Central memory CD8-positive, alpha-beta T cell (primary cell): ENCODE measurements around the gene WDR31.
A peak's percentile ranks its signal among the peaks of the same experiment; 100 is the strongest.
"Not testable (repeated sequence)": the region's sequence is repeated elsewhere in the genome, so short reads cannot be mapped to it uniquely, and the experiment has no call there.

Source experiments
- ATAC-seq: fragments of 150-1000 bp; cut with Tn5 transposase; replicated peaks from 2 replicates; pipeline ENCODE4 v1.10.0; 2022; ENCODE audit warnings: mild to moderate bottlenecking, moderate FRiP score, moderate number of reproducible peaks; ENCODE audit not compliant: poor library complexity, severe bottlenecking; ENCODE audit errors: extremely low read depth
- DNase-seq, 2 donors: peaks; one replicate each; pipeline ENCODE4 v3.0.0; 2021; ENCODE audit warnings: low spot score in 2 of 2
- H3K27ac Mint-ChIP-seq: one replicate; pipeline ENCODE4 v1.8.0; 2022; ENCODE audit warnings: low read depth, mild to moderate bottlenecking, moderate library complexity, mixed read lengths
- H3K27me3 Mint-ChIP-seq: one replicate; pipeline ENCODE4 v1.8.0; 2022; ENCODE audit warnings: mixed read lengths
- H3K36me3 Mint-ChIP-seq: one replicate; pipeline ENCODE4 v1.8.0; 2022; ENCODE audit warnings: mild to moderate bottlenecking, moderate library complexity, mixed read lengths; ENCODE audit not compliant: insufficient read depth
- H3K4me1 Mint-ChIP-seq: one replicate; pipeline ENCODE4 v1.8.0; 2022; ENCODE audit warnings: mixed read lengths
- H3K4me3 Mint-ChIP-seq: one replicate; pipeline ENCODE4 v1.8.0; 2022; ENCODE audit warnings: mild to moderate bottlenecking, moderate library complexity, mixed read lengths
- H3K9me3 Mint-ChIP-seq: one replicate; pipeline ENCODE4 v1.8.0; 2022; ENCODE audit warnings: mixed read lengths

The WDR31 gene

DNA sequence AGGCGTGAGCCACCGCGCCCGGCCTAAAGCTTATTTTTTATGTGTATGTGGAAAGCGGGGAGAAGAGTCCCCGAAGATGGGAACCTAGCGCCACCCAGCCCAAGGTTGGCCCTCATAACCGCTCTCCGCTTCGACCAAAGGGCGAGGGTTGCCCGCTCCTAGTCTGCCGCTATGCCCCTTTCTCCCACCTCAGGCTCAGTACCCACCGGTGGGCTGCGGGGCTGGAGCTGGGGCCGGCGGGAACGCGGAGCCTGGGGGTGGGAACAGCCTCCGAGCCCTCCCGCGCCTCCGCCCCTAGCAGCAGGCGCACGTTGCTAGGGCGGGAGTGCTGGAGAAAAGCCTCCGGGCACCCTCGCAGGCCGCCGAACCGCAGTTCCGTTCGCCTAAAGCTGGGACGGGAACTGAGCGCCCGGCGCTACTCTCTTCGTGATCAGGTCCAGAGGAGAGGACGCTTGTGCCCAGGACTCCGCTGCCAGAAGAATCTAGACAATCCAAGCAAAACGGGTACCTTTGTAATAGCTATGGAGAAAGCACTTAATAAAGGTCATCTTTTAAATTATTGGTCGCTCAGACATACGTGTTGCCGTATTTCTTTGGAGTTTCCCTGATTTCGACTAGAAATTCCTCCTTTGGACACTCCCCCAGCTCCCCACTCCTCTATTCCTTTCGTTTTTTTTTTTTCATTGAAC lies at the start of gene WDR31:
TSS of gene WDR31 (minus strand) at position 265 of the 689 bp plus-strand sequence. CDS start 8,253 bp downstream, outside the sequence.
- H3K27me3 Mint-ChIP-seq = peaks cover 10% of the 10 kb centered on the region
- H3K9me3 Mint-ChIP-seq = no peaks in the 10 kb centered on the region
- ATAC-seq = peak; percentile 91
- H3K4me1 Mint-ChIP-seq = peaks cover 12% of the 10 kb centered on the region
- peak within 1 kb of the TSS; percentile 20 for H3K27ac Mint-ChIP-seq
- H3K36me3 Mint-ChIP-seq = peaks cover 3% of the 10 kb centered on the region
- H3K4me3 Mint-ChIP-seq = peak within 1 kb of the TSS; percentile 77
- DNase-seq = peak; percentile 60 to 66

- H3K27me3 Mint-ChIP-seq = no peaks in the 10 kb centered on the region
- ATAC-seq = no peak
- no peak for DNase-seq
- peaks cover 10% of the 10 kb centered on the region for H3K36me3 Mint-ChIP-seq
- H3K27ac Mint-ChIP-seq = no peak overlapping the region
- H3K9me3 Mint-ChIP-seq = no peaks in the 10 kb centered on the region
- H3K4me1 Mint-ChIP-seq = no peaks in the 10 kb centered on the region
- no peak overlapping the region for H3K4me3 Mint-ChIP-seq
These were observed 49.4 kb upstream of the WDR31 start for GRCh38 chr9:113389451-113389850.

- DNase-seq = no peak
- no peak overlapping the region for H3K4me3 Mint-ChIP-seq
These were observed 48.8 kb upstream of the WDR31 start for GRCh38 chr9:113388833-113389232.

DNA sequence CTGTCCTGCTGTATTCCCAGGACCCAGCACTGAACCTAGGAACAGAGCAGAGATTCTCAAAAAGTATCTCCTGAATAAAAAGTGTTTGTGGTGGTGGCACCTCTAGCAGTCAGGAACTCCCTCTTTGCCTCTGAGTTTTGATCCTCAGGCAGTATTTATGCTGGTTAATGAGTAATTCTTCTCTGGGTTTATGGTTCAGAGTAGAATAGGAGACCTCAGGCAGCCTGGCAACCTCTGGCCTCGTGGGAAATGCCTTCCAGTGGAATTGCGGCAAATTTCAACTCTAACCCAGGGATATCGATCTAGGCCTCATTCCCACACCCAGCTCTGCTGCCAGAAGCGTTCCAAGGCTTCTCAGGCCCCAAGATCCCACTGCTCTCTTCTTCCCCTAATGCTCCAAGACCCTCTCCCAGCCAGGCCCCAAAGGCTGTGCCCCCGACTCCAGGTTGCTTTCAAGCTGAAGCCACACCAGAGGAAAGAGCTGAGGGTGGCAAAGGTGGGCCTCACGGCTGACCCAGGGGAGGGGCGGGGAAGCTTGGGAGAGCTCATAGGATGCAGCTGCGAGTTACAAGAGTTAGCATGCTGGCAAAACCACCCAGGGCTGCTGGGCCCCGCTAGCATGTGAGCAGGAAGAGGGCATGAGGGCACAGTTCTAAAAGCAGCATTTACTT lies 47.6 kb upstream of the WDR31 start:
- ATAC-seq (no peak), DNase-seq (no peak)
- Mint-ChIP-seq H3K4me3 (no peak overlapping the region), H3K4me1 (no peaks in the 10 kb centered on the region), H3K9me3 (no peaks in the 10 kb centered on the region), H3K36me3 (peaks cover 7% of the 10 kb centered on the region), H3K27me3 (no peaks in the 10 kb centered on the region), H3K27ac (no peak overlapping the region)

More at GRCh38 chr9:113388833-113389232, 48.8 kb upstream of the WDR31 start:
- no peaks in the 10 kb centered on the region for H3K27me3 Mint-ChIP-seq
- no peak overlapping the region for H3K27ac Mint-ChIP-seq
- H3K9me3 Mint-ChIP-seq = no peaks in the 10 kb centered on the region
- peaks cover 10% of the 10 kb centered on the region for H3K36me3 Mint-ChIP-seq
- no peaks in the 10 kb centered on the region for H3K4me1 Mint-ChIP-seq
- ATAC-seq = no peak

GRCh38 chr9:113386571-113387393 lies 46.7 kb upstream of the WDR31 start:
- ATAC-seq (no peak), DNase-seq (no peak)
- Mint-ChIP-seq H3K27me3 (no peaks in the 10 kb centered on the region), H3K4me3 (no peak overlapping the region), H3K4me1 (no peaks in the 10 kb centered on the region), H3K36me3 (peaks cover 7% of the 10 kb centered on the region), H3K9me3 (no peaks in the 10 kb centered on the region), H3K27ac (no peak overlapping the region)

GRCh38 chr9:113381909-113382411 lies 41.9 kb upstream of the WDR31 start:
- Mint-ChIP-seq H3K4me3 (no peak overlapping the region), H3K4me1 (no peaks in the 10 kb centered on the region), H3K9me3 (no peaks in the 10 kb centered on the region), H3K27ac (no peak overlapping the region), H3K36me3 (peaks cover 3% of the 10 kb centered on the region), H3K27me3 (no peaks in the 10 kb centered on the region)
- DNase-seq (no peak), ATAC-seq (no peak)

- not testable (repeated sequence) for ATAC-seq, H3K27ac Mint-ChIP-seq, H3K9me3 Mint-ChIP-seq, DNase-seq, H3K4me3 Mint-ChIP-seq, H3K27me3 Mint-ChIP-seq, H3K4me1 Mint-ChIP-seq, H3K36me3 Mint-ChIP-seq
These were observed 41.4 kb upstream of the WDR31 start for GRCh38 chr9:113381441-113381840.

- no peaks in the 10 kb centered on the region for H3K9me3 Mint-ChIP-seq
- H3K27ac Mint-ChIP-seq = no peak overlapping the region
- no peak for ATAC-seq
These were observed 40.8 kb upstream of the WDR31 start for GRCh38 chr9:113380869-113381378.

GRCh38 chr9:113379829-113380210 lies 39.7 kb upstream of the WDR31 start:
- not testable (repeated sequence) for ATAC-seq, DNase-seq, H3K4me3 Mint-ChIP-seq, H3K9me3 Mint-ChIP-seq, H3K27me3 Mint-ChIP-seq, H3K27ac Mint-ChIP-seq
- peaks cover 12% of the 10 kb centered on the region for H3K36me3 Mint-ChIP-seq
- H3K4me1 Mint-ChIP-seq = peaks cover 10% of the 10 kb centered on the region

More at GRCh38 chr9:113380869-113381378, 40.8 kb upstream of the WDR31 start:
- H3K27me3 Mint-ChIP-seq = no peaks in the 10 kb centered on the region
- H3K4me3 Mint-ChIP-seq = no peak overlapping the region
- no peaks in the 10 kb centered on the region for H3K4me1 Mint-ChIP-seq
- DNase-seq = no peak
- H3K36me3 Mint-ChIP-seq = peaks cover 6% of the 10 kb centered on the region

GRCh38 chr9:113379094-113379828 lies 39.2 kb upstream of the WDR31 start:
- not testable (repeated sequence) for H3K27me3 Mint-ChIP-seq, H3K4me3 Mint-ChIP-seq, H3K9me3 Mint-ChIP-seq, H3K27ac Mint-ChIP-seq, ATAC-seq, H3K36me3 Mint-ChIP-seq, DNase-seq
- H3K4me1 Mint-ChIP-seq = peaks cover 12% of the 10 kb centered on the region

DNA sequence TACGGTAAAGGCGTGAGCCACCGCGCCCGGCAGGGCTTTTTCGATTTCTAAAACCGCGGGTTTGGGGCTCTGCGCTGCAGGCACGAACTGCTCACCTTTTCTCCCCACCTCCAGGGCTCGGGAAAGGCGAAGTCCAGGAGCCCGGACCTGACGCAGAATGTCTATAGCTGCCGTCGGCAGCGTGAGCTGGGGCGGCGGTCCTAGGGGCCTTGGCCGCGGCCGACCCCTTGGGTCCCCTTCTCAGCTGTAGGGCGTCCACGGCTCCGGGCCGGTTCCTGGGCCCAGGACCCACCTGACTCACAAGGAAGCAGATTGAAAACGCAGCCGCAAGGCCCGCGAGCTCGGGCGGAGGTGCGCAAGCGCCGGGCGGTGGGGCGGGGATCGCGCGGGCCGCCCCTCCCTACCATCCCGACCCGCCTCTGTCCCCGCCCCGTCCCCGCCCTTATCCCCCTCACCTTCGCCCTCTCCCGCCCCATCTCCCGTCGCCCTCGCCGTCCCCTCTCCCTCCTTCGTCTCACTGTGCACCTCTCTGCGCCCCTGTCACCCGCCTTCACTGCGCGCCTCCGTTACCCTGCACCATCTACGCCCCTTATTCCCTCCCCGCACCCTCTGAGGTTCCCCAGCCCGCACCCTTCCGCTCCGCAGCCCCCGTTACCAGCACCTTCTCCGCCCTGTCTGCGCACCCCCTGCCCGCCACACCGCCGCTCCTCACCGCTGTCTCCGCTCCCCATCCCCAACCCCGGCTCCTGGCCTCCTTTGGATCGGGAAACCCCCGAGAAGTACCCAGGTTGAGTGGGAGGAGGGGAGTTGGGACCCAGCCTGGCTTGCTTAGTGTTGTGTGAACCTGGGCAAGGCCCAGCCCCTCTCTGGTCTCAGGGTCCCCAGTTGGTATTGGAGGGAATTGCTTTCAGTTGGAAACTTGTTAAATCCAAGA lies 36.8 kb upstream of the WDR31 start, which contains the start of gene HDHD3:
TSS of gene HDHD3 (minus strand) at position 353 of the 934 bp plus-strand sequence. CDS start 2,632 bp downstream, outside the sequence.
- peak within 1 kb of the TSS; percentile 55 for H3K27ac Mint-ChIP-seq
- H3K36me3 Mint-ChIP-seq = peaks cover 13% of the 10 kb centered on the region
- H3K9me3 Mint-ChIP-seq = no peaks in the 10 kb centered on the region
- H3K27me3 Mint-ChIP-seq = no peaks in the 10 kb centered on the region
- H3K4me3 Mint-ChIP-seq = peak within 1 kb of the TSS; percentile 81
- peak; percentile 58 to 66 for DNase-seq
- peak; percentile 84 for ATAC-seq
- peaks cover 12% of the 10 kb centered on the region for H3K4me1 Mint-ChIP-seq
